Heart left ventricle (tissue), 13 donors: Measurements from ENCODE around the gene SLC5A6.

Experiments
- CTCF ChIP-seq, 12 donors: fragments of 200-600 bp; sonication (generic) in 4 of 12; IDR thresholded peaks; one replicate each; pipeline versions ENCODE4 v1.5.0 to v1.8.0; 2018 to 2022; ENCODE audit warnings: antibody characterized with exemption in 12 of 12, mild to moderate bottlenecking in 5 of 12
- POLR2A ChIP-seq, 2 donors: fragments of 450-650 bp; IDR thresholded peaks; one replicate each; pipeline ENCODE4 v1.6.1; 2017; ENCODE audit warnings: antibody characterized with exemption in 2 of 2, mild to moderate bottlenecking in 2 of 2, moderate library complexity in 2 of 2
- donor health status: ischemic (EF 13 %, LVEDD 7.1; RV severe dilation, severe dysfunction).
- donor health status: DM: no; HTN: yes; CAD: no.
- donor health status: DM: no; HTN: no; CAD: no.
- donor health status: ischemic (EF 25% LVEDD 6.9; RV normal size, moderate dysfunction).
- donor health status: ischemic (EF 25% LVEDD 5.7; RV mildly dilated, moderate dysfunction).
- donor health status: ischemic (EF 35%, LVEDD 5.7; RV mildly dilated, moderate dysfunction).
- donor health status: nonischemic (EF 11% LVEDD 7.7; RV severe dilation, severe dysfunction).
- donor health status: DM: yes; HTN: yes; CAD: no.
- donor health status: PGD.
- donor health status: ischemic (EF 29% LVEDD 5.4; RV normal size, mild dysfunction).
- donor health status: nonischemic (EF 23%, LVEDD 6.1; RV moderate dilation, normal function).

- TF ChIP-seq CTCF (IDR thresholded peaks at IDR 0.05) (no peak), POLR2A (IDR thresholded peaks at IDR 0.05) (no peak)
Observed at GRCh38 chr2:27179344-27180000, 32.6 kb downstream of the SLC5A6 start.
